HG02970 (cell line): Measurements from ENCODE around the gene CNTLN.
"Not testable (repeated sequence)": the region's sequence is repeated elsewhere in the genome, so short reads cannot be mapped to it uniquely, and the experiment has no call there.

Experiments used
- ATAC-seq: cut with Tn5 transposase; IDR thresholded peaks from one replicate; pipeline ENCODE4 v1.9.1; 2021; ENCODE audit warnings: mild to moderate bottlenecking, moderate library complexity, moderate number of reproducible peaks; ENCODE audit not compliant: unreplicated experiment, low FRiP score

CNTLN gene

GRCh38 chr9:17484906-17485305 is 350.1 kb downstream of the CNTLN start:
- ATAC-seq, result no peak

- no peak for ATAC-seq
These were observed 351.6 kb downstream of the CNTLN start for GRCh38 chr9:17486396-17486795.

GRCh38 chr9:17487467-17487866 is 352.6 kb downstream of the CNTLN start:
- ATAC-seq, result no peak

- ATAC-seq, result no peak
These were observed 353.8 kb downstream of the CNTLN start for GRCh38 chr9:17488662-17489061.

GRCh38 chr9:17490110-17490509 is 355.3 kb downstream of the CNTLN start:
- no peak for ATAC-seq

GRCh38 chr9:17491780-17492179 is 356.9 kb downstream of the CNTLN start:
- ATAC-seq, result no peak

- ATAC-seq, result no peak
These were observed 368.4 kb downstream of the CNTLN start for GRCh38 chr9:17503196-17503595.

- no peak for ATAC-seq
These were observed 374.3 kb downstream of the CNTLN start for GRCh38 chr9:17509151-17509550.

GRCh38 chr9:17509701-17510100 is 374.9 kb downstream of the CNTLN start:
- no peak for ATAC-seq

- no peak for ATAC-seq
These were observed 384.9 kb downstream of the CNTLN start for GRCh38 chr9:17519761-17520160.

GRCh38 chr9:17520268-17521064 is 385.6 kb downstream of the CNTLN start:
- no peak for ATAC-seq

- ATAC-seq, result no peak
These were observed 386.4 kb downstream of the CNTLN start for GRCh38 chr9:17521100-17521855.

- ATAC-seq, result not testable (repeated sequence)
These were observed 391.9 kb downstream of the CNTLN start for GRCh38 chr9:17526726-17527125.

- no peak for ATAC-seq
These were observed 394.0 kb downstream of the CNTLN start for GRCh38 chr9:17528859-17529258.

- ATAC-seq, result no peak
These were observed 396.9 kb downstream of the CNTLN start for GRCh38 chr9:17531642-17532254.

GRCh38 chr9:17532461-17532860 is 397.6 kb downstream of the CNTLN start:
- no peak for ATAC-seq

GRCh38 chr9:17535176-17535575 is 400.3 kb downstream of the CNTLN start:
- no peak for ATAC-seq

- no peak for ATAC-seq
These were observed 401.2 kb downstream of the CNTLN start for GRCh38 chr9:17536027-17536426.

GRCh38 chr9:17551023-17551422 is 416.2 kb downstream of the CNTLN start:
- ATAC-seq, result no peak
